GM10266 (cell line): ENCODE results near the gene SPIRE2.
A peak's percentile ranks its signal among the peaks of the same experiment; 100 is the strongest.
"Not testable (repeated sequence)": the region's sequence is repeated elsewhere in the genome, so short reads cannot be mapped to it uniquely, and the experiment has no call there.

ENCODE experiments used
- DNase-seq: peaks from one replicate; pipeline ENCODE4 v3.0.0; 2012; ENCODE audit errors: extremely low spot score
- TF ChIP-seq, protein P1 (sequence below): IDR thresholded peaks from 2 replicates; pipeline ENCODE4 v1.5.1; 2012; ENCODE audit warnings: mild to moderate bottlenecking, low read depth; ENCODE audit not compliant: control insufficient read depth, insufficient read depth; ENCODE audit errors: missing control alignments

SPIRE2 gene

DNA sequence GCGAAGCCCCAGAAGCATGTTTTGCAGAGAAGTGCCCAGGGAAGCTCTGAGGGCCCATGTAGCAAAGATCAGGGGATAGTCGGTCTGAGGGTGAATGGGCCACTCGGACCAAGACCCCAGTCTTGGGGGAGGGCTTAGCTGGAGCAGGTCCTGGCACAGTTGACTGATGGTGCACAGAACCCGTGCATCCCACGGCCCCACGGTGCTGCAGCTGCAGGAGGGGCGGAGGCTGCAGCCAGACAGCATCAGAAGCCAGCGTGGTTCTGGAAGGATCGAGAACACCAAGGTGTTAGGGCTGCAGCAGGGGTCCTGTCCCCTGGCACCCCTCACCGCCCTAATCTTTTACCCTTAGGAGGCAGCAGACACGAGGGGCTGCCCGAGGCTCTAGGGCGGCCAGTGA, 83.9 kb downstream of the SPIRE2 start:
- TF ChIP-seq, protein P1, sequence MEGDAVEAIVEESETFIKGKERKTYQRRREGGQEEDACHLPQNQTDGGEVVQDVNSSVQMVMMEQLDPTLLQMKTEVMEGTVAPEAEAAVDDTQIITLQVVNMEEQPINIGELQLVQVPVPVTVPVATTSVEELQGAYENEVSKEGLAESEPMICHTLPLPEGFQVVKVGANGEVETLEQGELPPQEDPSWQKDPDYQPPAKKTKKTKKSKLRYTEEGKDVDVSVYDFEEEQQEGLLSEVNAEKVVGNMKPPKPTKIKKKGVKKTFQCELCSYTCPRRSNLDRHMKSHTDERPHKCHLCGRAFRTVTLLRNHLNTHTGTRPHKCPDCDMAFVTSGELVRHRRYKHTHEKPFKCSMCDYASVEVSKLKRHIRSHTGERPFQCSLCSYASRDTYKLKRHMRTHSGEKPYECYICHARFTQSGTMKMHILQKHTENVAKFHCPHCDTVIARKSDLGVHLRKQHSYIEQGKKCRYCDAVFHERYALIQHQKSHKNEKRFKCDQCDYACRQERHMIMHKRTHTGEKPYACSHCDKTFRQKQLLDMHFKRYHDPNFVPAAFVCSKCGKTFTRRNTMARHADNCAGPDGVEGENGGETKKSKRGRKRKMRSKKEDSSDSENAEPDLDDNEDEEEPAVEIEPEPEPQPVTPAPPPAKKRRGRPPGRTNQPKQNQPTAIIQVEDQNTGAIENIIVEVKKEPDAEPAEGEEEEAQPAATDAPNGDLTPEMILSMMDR: no peak
- no peak for DNase-seq

DNA sequence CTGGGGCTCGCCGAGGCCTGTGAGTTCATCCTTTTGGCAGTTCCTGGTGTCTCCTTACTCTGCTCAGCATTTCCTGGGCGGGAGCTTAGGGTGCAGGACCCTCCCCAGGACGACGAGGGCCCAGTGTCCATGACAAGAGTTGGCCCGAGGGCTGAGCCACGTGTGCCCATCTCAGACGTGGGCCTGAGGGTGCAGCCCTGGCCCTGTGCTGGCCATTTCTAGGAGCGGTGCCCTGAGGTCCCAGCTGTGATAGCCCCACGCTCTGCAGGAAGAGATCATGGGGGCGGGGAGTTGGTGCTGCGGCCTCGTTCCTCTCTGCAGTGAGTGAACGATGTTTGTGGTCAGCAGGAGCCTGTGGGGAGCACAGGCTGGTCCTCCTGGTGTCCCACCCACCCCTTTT, 84.4 kb downstream of the SPIRE2 start:
- TF ChIP-seq, protein P1: no peak
- no peak for DNase-seq

DNA sequence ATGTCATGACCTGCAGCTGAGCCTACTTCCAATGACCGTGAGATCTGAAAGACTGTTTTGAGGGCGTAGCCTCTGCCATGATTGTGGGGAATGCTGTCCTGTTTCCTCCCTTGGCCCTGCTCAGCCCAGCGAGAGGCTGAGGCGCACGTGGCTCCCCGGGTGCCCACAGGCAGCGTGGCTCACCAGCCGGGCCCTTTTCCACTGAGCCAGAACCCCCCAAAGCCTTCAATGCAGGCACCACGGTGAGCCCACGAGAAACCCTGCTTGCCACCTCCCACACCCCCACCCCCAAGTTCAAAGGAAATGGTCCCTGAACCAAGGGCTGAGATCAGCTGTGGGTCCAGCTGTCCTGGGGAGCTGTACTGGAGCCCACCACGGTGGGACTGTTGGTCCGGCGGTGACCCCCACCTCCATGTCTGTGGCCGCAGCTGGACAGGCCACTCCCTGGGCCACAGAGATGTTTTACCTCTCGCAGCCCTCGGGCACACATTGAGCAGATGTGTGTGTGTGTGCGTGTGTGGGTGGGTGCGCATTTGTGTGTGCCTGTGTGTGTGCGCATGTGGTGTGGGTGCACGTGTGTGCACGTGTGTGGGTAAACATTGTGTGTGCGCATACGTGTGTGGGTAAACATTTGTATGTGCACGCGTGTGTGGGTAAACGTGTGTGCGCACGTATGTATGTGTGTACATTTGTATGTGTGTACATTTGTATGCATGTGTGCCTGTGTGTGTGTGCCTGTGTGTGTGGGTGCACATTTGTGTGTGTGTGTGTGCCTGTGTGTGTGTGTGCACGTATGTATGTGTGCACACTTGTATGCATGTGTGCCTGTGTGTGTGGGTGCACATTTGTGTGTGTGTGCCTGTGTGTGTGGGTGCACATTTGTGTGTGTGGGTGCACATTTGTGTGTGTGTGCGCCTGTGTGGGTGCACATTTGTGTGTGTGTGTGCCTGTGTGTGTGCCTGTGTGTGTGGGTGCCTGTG, 85.4 kb downstream of the SPIRE2 start:
- TF ChIP-seq, protein P1: no peak
- no peak for DNase-seq

DNA sequence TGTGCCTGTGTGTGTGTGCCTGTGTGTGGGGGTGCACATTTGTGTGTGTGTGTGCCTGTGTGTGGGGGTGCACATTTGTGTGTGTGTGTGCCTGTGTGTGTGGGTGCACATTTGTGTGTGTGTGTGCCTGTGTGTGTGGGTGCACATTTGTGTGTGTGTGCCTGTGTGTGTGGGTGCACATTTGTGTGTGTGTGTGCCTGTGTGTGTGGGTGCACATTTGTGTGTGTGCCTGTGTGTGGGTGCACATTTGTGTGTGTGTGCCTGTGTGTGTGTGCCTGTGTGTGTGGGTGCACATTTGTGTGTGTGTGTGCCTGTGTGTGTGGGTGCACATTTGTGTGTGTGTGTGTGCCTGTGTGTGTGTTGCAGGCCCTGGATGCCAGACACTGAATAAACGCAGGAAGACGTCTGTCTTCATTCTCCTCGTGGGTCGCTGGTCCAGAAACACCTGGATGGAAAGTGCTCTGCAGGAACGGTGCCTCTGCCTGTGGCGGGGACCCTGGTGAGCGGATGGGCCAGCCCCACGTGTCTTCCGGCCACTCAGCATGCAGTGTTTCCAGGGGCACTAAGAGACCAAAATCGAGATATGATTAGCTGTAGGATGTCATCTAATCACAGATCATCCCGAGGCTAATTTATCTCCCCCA, 86.5 kb downstream of the SPIRE2 start:
- DNase-seq: not testable (repeated sequence)

DNA sequence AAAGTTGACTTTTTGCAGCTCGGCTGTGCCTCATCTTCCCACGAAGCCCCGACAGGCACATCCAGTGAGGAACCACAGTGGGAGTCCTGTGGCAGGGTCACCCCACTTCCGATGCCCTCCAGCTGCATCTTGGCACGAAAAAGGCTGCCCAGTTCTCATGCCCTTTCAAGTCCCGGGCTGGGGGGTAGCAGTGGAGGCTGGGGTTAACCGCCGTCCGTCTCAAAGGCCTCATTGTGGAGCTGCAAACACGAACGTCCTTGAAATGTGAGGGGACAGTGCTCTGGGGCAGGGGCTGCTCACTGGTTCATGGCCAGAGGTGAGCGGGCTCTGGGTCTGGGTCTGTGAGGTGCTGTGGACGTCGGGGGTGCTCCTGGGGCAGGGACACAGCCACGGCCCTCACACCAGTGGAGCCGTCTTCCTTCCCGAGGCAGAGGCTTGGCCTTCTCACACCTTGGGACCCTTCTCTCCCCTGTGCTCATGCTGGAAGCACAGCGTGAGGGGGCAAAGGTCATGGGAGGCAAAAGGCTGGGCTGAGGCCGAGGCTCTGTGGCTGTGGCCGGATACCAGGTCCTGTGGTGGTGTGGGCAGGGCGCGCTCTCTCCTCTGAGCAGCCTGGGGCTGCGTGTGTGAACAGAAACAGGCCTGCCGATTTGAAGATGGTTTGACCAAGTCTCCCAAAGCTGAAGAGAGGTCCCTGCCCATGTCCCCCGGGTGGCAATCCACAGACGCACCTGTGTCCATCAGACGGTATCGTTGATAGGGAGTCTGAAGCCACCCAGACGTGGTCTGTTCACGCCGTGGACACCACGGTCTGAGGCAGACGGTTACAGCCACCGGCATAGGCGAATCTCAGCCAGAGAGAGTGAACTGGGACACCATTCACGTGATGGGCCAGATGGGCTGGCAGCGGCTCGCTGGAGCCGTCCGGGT, 87.3 kb downstream of the SPIRE2 start:
- TF ChIP-seq, protein P1: no peak
- no peak for DNase-seq

DNA sequence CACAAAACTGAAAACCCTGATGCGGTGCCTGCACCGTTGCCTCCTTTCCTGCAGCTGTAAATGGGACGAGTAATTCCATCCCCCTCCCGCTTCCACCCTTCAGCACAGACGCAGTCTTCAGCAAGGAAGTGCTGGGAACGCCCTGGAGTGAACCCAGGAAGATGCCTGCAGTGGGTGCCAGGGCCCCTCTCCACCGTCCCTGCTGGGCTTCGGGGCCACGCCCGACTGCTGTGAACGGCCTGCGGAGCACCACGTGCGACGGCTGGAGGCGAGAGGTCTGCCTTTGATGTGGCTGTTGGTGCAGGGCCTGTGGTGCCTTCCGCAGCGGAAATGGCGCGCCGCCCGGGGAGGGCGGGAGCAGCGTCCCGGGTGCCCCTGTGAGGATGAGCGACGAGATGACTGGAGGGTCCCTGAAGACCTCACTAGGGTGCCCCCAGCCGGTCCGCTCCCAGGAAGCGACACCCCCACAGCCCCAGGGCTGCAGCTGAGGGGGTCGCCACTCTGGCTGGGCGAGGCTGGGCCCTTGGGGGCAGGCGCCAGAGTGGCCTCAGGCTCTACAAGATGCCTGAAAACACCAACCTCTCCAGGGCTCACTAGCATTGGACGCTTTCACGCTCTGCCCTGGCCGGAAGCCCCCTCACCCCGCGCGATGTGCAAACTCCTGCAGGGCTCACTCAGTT, 89.6 kb downstream of the SPIRE2 start:
- peak; percentile 92 for DNase-seq
- TF ChIP-seq, protein P1: no peak
